Muscle layer of colon (tissue), 2 donors: ENCODE data around the gene RASGRP1.
"Not testable (repeated sequence)": the region's sequence is repeated elsewhere in the genome, so short reads cannot be mapped to it uniquely, and the experiment has no call there.

Experiments used
- H3K27ac ChIP-seq: one replicate; pipeline ENCODE4 v1.7.0; 2013; ENCODE audit warnings: low read depth, mild to moderate bottlenecking, low read length, moderate library complexity
- H3K27me3 ChIP-seq, 2 donors: one replicate each; pipeline ENCODE4 v1.7.0; 2013; ENCODE audit warnings: low read length in 2 of 2, mild to moderate bottlenecking in 2 of 2; ENCODE audit not compliant: insufficient read depth in 2 of 2, control insufficient read depth in 1 of 2
- H3K36me3 ChIP-seq: one replicate; pipeline ENCODE4 v1.7.0; 2013; ENCODE audit warnings: mild to moderate bottlenecking, low read length; ENCODE audit not compliant: insufficient read depth
- H3K4me1 ChIP-seq: one replicate; pipeline ENCODE4 v1.7.0; 2013; ENCODE audit warnings: mild to moderate bottlenecking, low read length; ENCODE audit not compliant: insufficient read depth
- H3K4me3 ChIP-seq, 2 donors: one replicate each; pipeline ENCODE4 v1.7.0; 2013; ENCODE audit warnings: low read length in 2 of 2, low read depth in 1 of 2, mild to moderate bottlenecking in 1 of 2, moderate library complexity in 1 of 2
- H3K9ac ChIP-seq: one replicate; pipeline ENCODE4 v1.7.0; 2013; ENCODE audit warnings: low read length
- H3K9me3 ChIP-seq: one replicate; pipeline ENCODE4 v1.7.0; 2013; ENCODE audit warnings: mild to moderate bottlenecking, low read length
- donor health status: abdominal sarcoma.
- donor health status: Adenocarcinoma of cecum.

RASGRP1 gene

GRCh38 chr15:38598749-38599148 is 34.1 kb upstream of the RASGRP1 start:
- Histone ChIP-seq H3K9ac (no peak overlapping the region), H3K27ac (no peak overlapping the region), H3K9me3 (no peaks in the 10 kb centered on the region)

GRCh38 chr15:38597219-38597800 is 32.7 kb upstream of the RASGRP1 start:
- Histone ChIP-seq H3K9ac (no peak overlapping the region), H3K27ac (no peak overlapping the region), H3K9me3 (no peaks in the 10 kb centered on the region), H3K4me1 (no peaks in the 10 kb centered on the region), H3K27me3 (no peaks in the 10 kb centered on the region), H3K4me3 (no peak overlapping the region), H3K36me3 (no peaks in the 10 kb centered on the region)

More at GRCh38 chr15:38598749-38599148, 34.1 kb upstream of the RASGRP1 start:
- no peak overlapping the region for H3K4me3 ChIP-seq
- H3K36me3 ChIP-seq: no peaks in the 10 kb centered on the region
- no peaks in the 10 kb centered on the region for H3K4me1 ChIP-seq
- no peaks in the 10 kb centered on the region for H3K27me3 ChIP-seq

GRCh38 chr15:38593524-38593923 is 28.9 kb upstream of the RASGRP1 start:
- Histone ChIP-seq H3K4me3 (no peak overlapping the region), H3K9me3 (no peaks in the 10 kb centered on the region), H3K36me3 (no peaks in the 10 kb centered on the region), H3K27me3 (no peaks in the 10 kb centered on the region), H3K4me1 (no peaks in the 10 kb centered on the region), H3K9ac (no peak overlapping the region), H3K27ac (no peak overlapping the region)

- Histone ChIP-seq H3K9ac (no peak overlapping the region), H3K27me3 (no peaks in the 10 kb centered on the region), H3K4me1 (no peaks in the 10 kb centered on the region), H3K36me3 (no peaks in the 10 kb centered on the region), H3K4me3 (no peak overlapping the region), H3K27ac (no peak overlapping the region), H3K9me3 (no peaks in the 10 kb centered on the region)
Observed at GRCh38 chr15:38589502-38589901, 24.9 kb upstream of the RASGRP1 start.

- H3K9ac ChIP-seq: no peak overlapping the region
- no peaks in the 10 kb centered on the region for H3K9me3 ChIP-seq
- H3K4me3 ChIP-seq: no peak overlapping the region
- no peaks in the 10 kb centered on the region for H3K27me3 ChIP-seq
- no peaks in the 10 kb centered on the region for H3K36me3 ChIP-seq
- no peak overlapping the region for H3K27ac ChIP-seq
- no peaks in the 10 kb centered on the region for H3K4me1 ChIP-seq
Observed at GRCh38 chr15:38588672-38589071, 24.1 kb upstream of the RASGRP1 start.

GRCh38 chr15:38587214-38587613 is 22.6 kb upstream of the RASGRP1 start:
- H3K4me1 ChIP-seq: no peaks in the 10 kb centered on the region
- no peak overlapping the region for H3K4me3 ChIP-seq
- H3K9me3 ChIP-seq: no peaks in the 10 kb centered on the region
- no peaks in the 10 kb centered on the region for H3K36me3 ChIP-seq
- no peak overlapping the region for H3K9ac ChIP-seq
- no peak overlapping the region for H3K27ac ChIP-seq
- H3K27me3 ChIP-seq: no peaks in the 10 kb centered on the region

GRCh38 chr15:38586005-38586404 is 21.4 kb upstream of the RASGRP1 start:
- H3K27me3 ChIP-seq, H3K4me3 ChIP-seq, H3K27ac ChIP-seq, H3K9ac ChIP-seq, H3K9me3 ChIP-seq, H3K4me1 ChIP-seq, H3K36me3 ChIP-seq: not testable (repeated sequence)

GRCh38 chr15:38578626-38579025 is 14.0 kb upstream of the RASGRP1 start:
- Histone ChIP-seq H3K4me1 (no peaks in the 10 kb centered on the region), H3K27ac (no peak overlapping the region), H3K36me3 (no peaks in the 10 kb centered on the region), H3K9me3 (no peaks in the 10 kb centered on the region), H3K27me3 (no peaks in the 10 kb centered on the region), H3K9ac (no peak overlapping the region), H3K4me3 (no peak overlapping the region)

- no peak overlapping the region for H3K9ac ChIP-seq
- H3K27me3 ChIP-seq: no peaks in the 10 kb centered on the region
- no peak overlapping the region for H3K27ac ChIP-seq
- H3K4me3 ChIP-seq: no peak overlapping the region
- H3K36me3 ChIP-seq: no peaks in the 10 kb centered on the region
- H3K9me3 ChIP-seq: no peaks in the 10 kb centered on the region
- H3K4me1 ChIP-seq: no peaks in the 10 kb centered on the region
Observed at GRCh38 chr15:38577424-38577987, 12.9 kb upstream of the RASGRP1 start.

- no peaks in the 10 kb centered on the region for H3K4me1 ChIP-seq
- H3K36me3 ChIP-seq: no peaks in the 10 kb centered on the region
- no peaks in the 10 kb centered on the region for H3K9me3 ChIP-seq
- no peak overlapping the region for H3K4me3 ChIP-seq
- H3K9ac ChIP-seq: no peak overlapping the region
- no peak overlapping the region for H3K27ac ChIP-seq
- no peaks in the 10 kb centered on the region for H3K27me3 ChIP-seq
Observed at GRCh38 chr15:38576837-38577236, 12.2 kb upstream of the RASGRP1 start.

GRCh38 chr15:38576261-38576660 is 11.6 kb upstream of the RASGRP1 start:
- Histone ChIP-seq H3K4me3 (no peak overlapping the region), H3K9ac (no peak overlapping the region), H3K27me3 (no peaks in the 10 kb centered on the region), H3K36me3 (no peaks in the 10 kb centered on the region), H3K4me1 (no peaks in the 10 kb centered on the region), H3K9me3 (no peaks in the 10 kb centered on the region), H3K27ac (no peak overlapping the region)

GRCh38 chr15:38565287-38565670 is 665 bp upstream of the RASGRP1 start:
- H3K36me3 ChIP-seq: no peaks in the 10 kb centered on the region
- no peak overlapping the region for H3K4me3 ChIP-seq
- no peak overlapping the region for H3K27ac ChIP-seq
- H3K27me3 ChIP-seq: peaks cover 5 to 18% of the 10 kb centered on the region in 2 donors
- no peaks in the 10 kb centered on the region for H3K9me3 ChIP-seq
- no peaks in the 10 kb centered on the region for H3K4me1 ChIP-seq
- H3K9ac ChIP-seq: no peak overlapping the region
